Measurements from ENCODE around the gene KAZN.

The KAZN gene

GRCh38 chr1:14852291-14852690 lies 253.8 kb downstream of the KAZN start:
- no peak overlapping the region for H3K27ac ChIP-seq (ENCODE audit: extremely low read depth, low read depth, low read length)
- POLR2A ChIA-PET: no interaction called here
- TF ChIP-seq ZNF366 (tag by site-specific recombination; conservative IDR thresholded peaks at IDR 0.05) (no peak), ZNF610 (tag by site-specific recombination; IDR thresholded peaks at IDR 0.05; ENCODE audit: borderline replicate concordance) (no peak), ZNF837 (tag by site-specific recombination; IDR thresholded peaks at IDR 0.05) (no peak), ZBTB11 (tag by site-specific recombination; conservative IDR thresholded peaks at IDR 0.05; ENCODE audit: low read depth) (no peak), ZNF239 (tag by site-specific recombination; IDR thresholded peaks at IDR 0.05) (no peak), HOXA7 (CRISPR knock-in tag; IDR thresholded peaks at IDR 0.05; ENCODE audit: borderline replicate concordance) (no peak), ZNF169 (tag by site-specific recombination; IDR thresholded peaks at IDR 0.05) (no peak)
- CTCF ChIA-PET: no interaction called here
- no peaks in the 10 kb centered on the region for H3K36me3 ChIP-seq (ENCODE audit: control insufficient read depth in 2 of 2, insufficient read depth in 1 of 2, low read length in 2 of 2)
- no peak overlapping the region for H3K4me3 ChIP-seq (ENCODE audit: low read depth, low read length)
- H3K4me1 ChIP-seq (ENCODE audit: control insufficient read depth, insufficient read depth, low read length): no peaks in the 10 kb centered on the region
- no peaks in the 10 kb centered on the region for H3K9me3 ChIP-seq (ENCODE audit: control insufficient read depth, insufficient read depth, low read depth, low read length)

GRCh38 chr1:14853518-14853917 lies 255.0 kb downstream of the KAZN start:
- no peak overlapping the region for H3K27ac ChIP-seq (ENCODE audit: extremely low read depth, low read depth, low read length)
- H3K9me3 ChIP-seq (ENCODE audit: control insufficient read depth, insufficient read depth, low read depth, low read length): no peaks in the 10 kb centered on the region
- H3K36me3 ChIP-seq (ENCODE audit: control insufficient read depth in 2 of 2, insufficient read depth in 1 of 2, low read length in 2 of 2): no peaks in the 10 kb centered on the region
- no peak overlapping the region for H3K4me3 ChIP-seq (ENCODE audit: low read depth, low read length)
- no peak for TF ChIP-seq GLIS1 (tag by site-specific recombination; IDR thresholded peaks at IDR 0.05)
- TF ChIP-seq ZNF670 (tag by site-specific recombination; IDR thresholded peaks at IDR 0.05; ENCODE audit: low read depth): no peak
- no peak for TF ChIP-seq ZNF549 (tag by site-specific recombination; IDR thresholded peaks at IDR 0.05)
- TF ChIP-seq ZNF792 (tag by site-specific recombination; IDR thresholded peaks at IDR 0.05): no peak
- TF ChIP-seq ZBTB1 (tag by site-specific recombination; IDR thresholded peaks at IDR 0.05): no peak
- H3K4me1 ChIP-seq (ENCODE audit: control insufficient read depth, insufficient read depth, low read length): no peaks in the 10 kb centered on the region
- POLR2A ChIA-PET: no interaction called here
- CTCF ChIA-PET: no interaction called here

DNA sequence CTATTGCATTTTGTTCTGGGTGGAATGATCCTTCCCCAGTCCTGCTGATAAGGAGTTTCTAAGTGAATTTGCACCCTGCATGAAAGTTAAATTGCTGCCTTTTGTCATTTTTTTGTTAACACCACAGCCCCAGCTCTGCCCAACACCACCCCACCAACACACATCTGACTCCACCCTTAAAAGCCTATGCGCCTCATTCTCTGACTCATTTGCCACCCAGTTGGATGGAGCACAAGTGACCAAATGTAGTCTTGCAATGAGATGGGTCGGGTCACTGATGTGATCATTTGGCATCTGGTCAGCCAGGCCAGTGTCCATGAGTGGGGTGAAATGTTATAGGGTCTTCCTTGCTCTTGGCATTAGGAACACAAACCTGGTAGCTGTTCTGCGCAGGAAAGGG lies 256.8 kb downstream of the KAZN start:
- POLR2A ChIA-PET: no interaction called here
- Histone ChIP-seq H3K4me1 (ENCODE audit: control insufficient read depth, insufficient read depth, low read length) (no peaks in the 10 kb centered on the region), H3K9me3 (ENCODE audit: control insufficient read depth, insufficient read depth, low read depth, low read length) (no peaks in the 10 kb centered on the region), H3K4me3 (ENCODE audit: low read depth, low read length) (no peak overlapping the region), H3K36me3 (ENCODE audit: control insufficient read depth in 2 of 2, insufficient read depth in 1 of 2, low read length in 2 of 2) (no peaks in the 10 kb centered on the region), H3K27ac (ENCODE audit: extremely low read depth, low read depth, low read length) (no peak overlapping the region)
- CTCF ChIA-PET: interaction anchor here (0.9 kb wide), 1 partner anchor 49 kb away, joined by 3 read pairs; no protein-coding TSS in a partner anchor
- TF ChIP-seq OVOL3 (tag by site-specific recombination; IDR thresholded peaks at IDR 0.05): no peak
- TF ChIP-seq ZFHX2 (tag by site-specific recombination; conservative IDR thresholded peaks at IDR 0.05): no peak
- no peak for TF ChIP-seq ZNF140 (tag by site-specific recombination; IDR thresholded peaks at IDR 0.05)
- TF ChIP-seq ZNF292 (tag by site-specific recombination; IDR thresholded peaks at IDR 0.05; ENCODE audit: borderline replicate concordance, low read depth): no peak
- no peak for TF ChIP-seq ZNF354C (tag by site-specific recombination; IDR thresholded peaks at IDR 0.05; ENCODE audit: borderline replicate concordance, low read depth)
- no peak for TF ChIP-seq SP2 (tag by site-specific recombination; IDR thresholded peaks at IDR 0.05)
- no peak for TF ChIP-seq ZNF169 (tag by site-specific recombination; IDR thresholded peaks at IDR 0.05)
- TF ChIP-seq ZNF664 (tag by site-specific recombination; IDR thresholded peaks at IDR 0.05): no peak
- no peak for TF ChIP-seq ZNF175 (tag by site-specific recombination; IDR thresholded peaks at IDR 0.05)

Measured in HEK293 (cell line).